Measurements from ENCODE around the gene DAGLA. TPM values are rescaled to one million over a fixed set of nuclear protein-coding genes. Genes with fewer than 3 reads are reported as not detected.

DAGLA gene
- total RNA-seq, 1 donor from 2014 or later: 1.1 TPM

DNA sequence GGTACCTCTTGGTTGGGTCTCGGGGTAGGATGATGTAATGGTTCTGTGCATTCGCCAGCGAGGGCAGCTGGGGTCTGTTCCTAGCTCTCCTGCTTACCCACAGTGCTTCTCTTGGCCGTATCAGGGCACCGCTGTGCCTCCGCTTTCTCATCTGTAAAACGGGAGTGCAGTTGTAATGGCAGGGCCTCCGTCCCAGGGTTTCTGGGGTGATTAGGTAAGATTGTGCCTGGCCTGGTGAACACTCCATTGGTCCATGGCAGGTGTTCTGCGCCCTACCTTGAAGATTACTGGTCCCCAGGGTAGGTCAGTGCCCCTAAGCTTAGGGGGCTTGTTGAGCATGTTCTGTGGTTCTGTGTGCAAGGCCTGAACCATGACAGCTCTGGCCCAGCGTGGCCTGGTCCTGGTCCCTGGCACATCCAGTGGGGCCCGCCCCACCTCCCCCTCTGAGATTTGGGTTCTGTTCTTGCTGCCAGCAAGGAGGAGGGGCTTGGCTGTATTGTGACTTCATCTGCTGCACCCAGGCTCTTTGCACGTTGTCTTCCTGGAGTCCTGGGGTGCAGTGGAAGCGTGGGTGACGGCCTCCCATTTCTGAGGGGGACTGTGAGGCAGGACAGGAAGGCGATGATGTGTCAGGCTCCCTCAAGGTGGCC is 77.1 kb downstream of the DAGLA start:
- Histone ChIP-seq H4K20me1 (ENCODE audit: low read depth) (no peaks in the 10 kb centered on the region), H3K9me3 (ENCODE audit: low read depth) (no peaks in the 10 kb centered on the region), H3K9ac (no peak overlapping the region), H3F3A (ENCODE audit: low read depth) (peaks cover 2% of the 10 kb centered on the region), H3K27me3 (peaks cover 18% of the 10 kb centered on the region), H3K36me3 (no peaks in the 10 kb centered on the region), H3K4me3 (no peak overlapping the region), H2AFZ (replicated peaks) (no peak overlapping the region), H3K79me2 (ENCODE audit: low read depth) (no peaks in the 10 kb centered on the region), H3K4me1 (peaks cover 17% of the 10 kb centered on the region), H3K4me2 (no peak overlapping the region), H3K27ac (no peak overlapping the region)
- no peak for DNase-seq (ENCODE audit: low spot score)
- Mint-ChIP-seq H3K27me3 (ENCODE audit: insufficient read depth, low read depth) (peaks cover 17% of the 10 kb centered on the region), H3K9me3 (no peaks in the 10 kb centered on the region), H3K36me3 (no peaks in the 10 kb centered on the region), H3K4me3 (peak overlapping the region; percentile 56), H3K4me1 (peaks cover 22% of the 10 kb centered on the region), H3K27ac (peak overlapping the region; percentile 72)
- TF ChIP-seq EZH2 (IDR thresholded peaks at IDR 0.05): no peak
- no peak for TF ChIP-seq EZH2phosphoT487 (IDR thresholded peaks at IDR 0.05)
- TF ChIP-seq CTCF (IDR thresholded peaks at IDR 0.05): no peak

DNA sequence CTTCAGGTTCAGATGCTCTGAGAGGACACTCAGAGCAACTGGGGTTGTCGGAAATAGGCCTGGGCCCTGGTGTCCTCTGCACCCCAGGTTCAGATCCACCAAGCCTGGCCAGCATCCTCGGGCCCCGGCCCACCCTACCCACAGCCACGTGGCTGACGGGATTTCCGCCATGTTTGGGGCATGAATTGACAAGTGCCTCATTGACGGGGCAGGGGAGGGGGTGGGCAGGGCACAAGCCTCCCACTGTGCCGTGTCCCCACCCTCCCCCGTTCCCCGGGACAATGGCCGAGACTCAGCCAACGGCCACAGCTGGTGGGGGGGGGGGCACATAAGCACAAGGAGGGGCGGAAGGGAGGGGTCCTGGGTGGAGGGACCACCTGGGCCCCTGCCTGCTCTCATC is 80.8 kb downstream of the DAGLA start:
- peaks cover 2% of the 10 kb centered on the region for H3F3A ChIP-seq (ENCODE audit: low read depth)
- Mint-ChIP-seq H3K9me3 (no peaks in the 10 kb centered on the region), H3K27ac (no peak overlapping the region), H3K4me3 (no peak overlapping the region), H3K4me1 (peaks cover 15% of the 10 kb centered on the region), H3K36me3 (no peaks in the 10 kb centered on the region), H3K27me3 (ENCODE audit: insufficient read depth, low read depth) (peaks cover 6% of the 10 kb centered on the region)
- H3K36me3 ChIP-seq: no peaks in the 10 kb centered on the region
- peaks cover 19% of the 10 kb centered on the region for H3K4me1 ChIP-seq
- no peak overlapping the region for H3K4me3 ChIP-seq
- no peak for TF ChIP-seq EZH2phosphoT487 (IDR thresholded peaks at IDR 0.05)
- no peak for TF ChIP-seq EZH2 (IDR thresholded peaks at IDR 0.05)
- no peak for TF ChIP-seq CTCF (IDR thresholded peaks at IDR 0.05)
- no peaks in the 10 kb centered on the region for H3K27me3 ChIP-seq
- H3K9ac ChIP-seq: no peak overlapping the region
- no peaks in the 10 kb centered on the region for H3K79me2 ChIP-seq (ENCODE audit: low read depth)
- no peaks in the 10 kb centered on the region for H3K9me3 ChIP-seq (ENCODE audit: low read depth)
- DNase-seq (ENCODE audit: low spot score): no peak
- no peaks in the 10 kb centered on the region for H4K20me1 ChIP-seq (ENCODE audit: low read depth)
- no peak overlapping the region for H3K27ac ChIP-seq
- H3K4me2 ChIP-seq: no peak overlapping the region
- H2AFZ ChIP-seq (replicated peaks): no peak overlapping the region

- Histone ChIP-seq H3K27me3 (no peaks in the 10 kb centered on the region), H3K79me2 (ENCODE audit: low read depth) (no peaks in the 10 kb centered on the region), H3K4me2 (peak overlapping the region; percentile 43), H4K20me1 (ENCODE audit: low read depth) (no peaks in the 10 kb centered on the region), H2AFZ (replicated peaks) (no peak overlapping the region), H3K4me1 (peaks cover 19% of the 10 kb centered on the region), H3K9me3 (ENCODE audit: low read depth) (no peaks in the 10 kb centered on the region), H3F3A (ENCODE audit: low read depth) (peaks cover 2% of the 10 kb centered on the region), H3K9ac (no peak overlapping the region), H3K4me3 (no peak overlapping the region), H3K27ac (no peak overlapping the region), H3K36me3 (no peaks in the 10 kb centered on the region)
- Mint-ChIP-seq H3K4me1 (peaks cover 16% of the 10 kb centered on the region), H3K36me3 (no peaks in the 10 kb centered on the region), H3K27ac (peak overlapping the region; percentile 70), H3K4me3 (no peak overlapping the region), H3K9me3 (no peaks in the 10 kb centered on the region), H3K27me3 (ENCODE audit: insufficient read depth, low read depth) (peaks cover 9% of the 10 kb centered on the region)
- TF ChIP-seq EZH2 (IDR thresholded peaks at IDR 0.05) (no peak), CTCF (IDR thresholded peaks at IDR 0.05) (no peak), EZH2phosphoT487 (IDR thresholded peaks at IDR 0.05) (no peak)
- no peak for DNase-seq (ENCODE audit: low spot score)
These were observed 81.4 kb downstream of the DAGLA start for GRCh38 chr11:61761440-61762222.

Measured in neural progenitor cell (in vitro differentiated cells).